ENCODE data around the gene SGIP1.

DNA sequence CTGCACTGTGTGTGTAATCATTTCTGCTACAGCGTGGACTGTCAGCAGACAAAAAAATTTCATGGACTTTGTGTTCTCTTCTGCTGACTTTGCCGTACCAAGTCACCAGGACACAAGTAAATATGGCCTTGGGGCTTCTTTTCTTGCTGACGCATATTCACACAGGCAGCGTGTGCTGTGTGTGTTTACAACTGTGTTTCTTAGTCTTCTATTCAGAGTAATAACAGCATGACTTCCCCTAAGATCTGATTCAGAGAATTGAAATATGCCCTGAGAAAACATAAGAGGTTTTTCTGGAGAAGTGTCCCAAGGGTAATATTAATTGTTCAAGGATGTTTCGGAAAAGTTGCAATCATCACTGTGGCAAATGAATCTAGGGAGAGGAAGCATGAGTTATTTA lies 171.2 kb downstream of the SGIP1 start:
- no peak for TF ChIP-seq POLR2AphosphoS5 (IDR thresholded peaks at IDR 0.05)
- TF ChIP-seq, protein P1, sequence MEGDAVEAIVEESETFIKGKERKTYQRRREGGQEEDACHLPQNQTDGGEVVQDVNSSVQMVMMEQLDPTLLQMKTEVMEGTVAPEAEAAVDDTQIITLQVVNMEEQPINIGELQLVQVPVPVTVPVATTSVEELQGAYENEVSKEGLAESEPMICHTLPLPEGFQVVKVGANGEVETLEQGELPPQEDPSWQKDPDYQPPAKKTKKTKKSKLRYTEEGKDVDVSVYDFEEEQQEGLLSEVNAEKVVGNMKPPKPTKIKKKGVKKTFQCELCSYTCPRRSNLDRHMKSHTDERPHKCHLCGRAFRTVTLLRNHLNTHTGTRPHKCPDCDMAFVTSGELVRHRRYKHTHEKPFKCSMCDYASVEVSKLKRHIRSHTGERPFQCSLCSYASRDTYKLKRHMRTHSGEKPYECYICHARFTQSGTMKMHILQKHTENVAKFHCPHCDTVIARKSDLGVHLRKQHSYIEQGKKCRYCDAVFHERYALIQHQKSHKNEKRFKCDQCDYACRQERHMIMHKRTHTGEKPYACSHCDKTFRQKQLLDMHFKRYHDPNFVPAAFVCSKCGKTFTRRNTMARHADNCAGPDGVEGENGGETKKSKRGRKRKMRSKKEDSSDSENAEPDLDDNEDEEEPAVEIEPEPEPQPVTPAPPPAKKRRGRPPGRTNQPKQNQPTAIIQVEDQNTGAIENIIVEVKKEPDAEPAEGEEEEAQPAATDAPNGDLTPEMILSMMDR (IDR thresholded peaks at IDR 0.05): no peak
